GM21576 (cell line): ENCODE data around the gene NKX1-1.
"Not testable (repeated sequence)": the region's sequence is repeated elsewhere in the genome, so short reads cannot be mapped to it uniquely, and the experiment has no call there.

Experiments
- ATAC-seq: cut with Tn5 transposase; IDR thresholded peaks from one replicate; pipeline ENCODE4 v1.9.1; 2021; ENCODE audit warnings: mild to moderate bottlenecking, moderate library complexity; ENCODE audit not compliant: unreplicated experiment

The NKX1-1 gene

GRCh38 chr4:1406394-1406980 is at the start of gene NKX1-1:
Gene NKX1-1 (minus strand): TSS chr4:1406442. CDS start chr4:1406442, 0 bp downstream.
- no peak for ATAC-seq

- no peak for ATAC-seq
Observed at GRCh38 chr4:1453731-1454130, 47.5 kb upstream of the NKX1-1 start.

- ATAC-seq, result no peak
Observed at GRCh38 chr4:1452431-1453051, 46.3 kb upstream of the NKX1-1 start.

DNA sequence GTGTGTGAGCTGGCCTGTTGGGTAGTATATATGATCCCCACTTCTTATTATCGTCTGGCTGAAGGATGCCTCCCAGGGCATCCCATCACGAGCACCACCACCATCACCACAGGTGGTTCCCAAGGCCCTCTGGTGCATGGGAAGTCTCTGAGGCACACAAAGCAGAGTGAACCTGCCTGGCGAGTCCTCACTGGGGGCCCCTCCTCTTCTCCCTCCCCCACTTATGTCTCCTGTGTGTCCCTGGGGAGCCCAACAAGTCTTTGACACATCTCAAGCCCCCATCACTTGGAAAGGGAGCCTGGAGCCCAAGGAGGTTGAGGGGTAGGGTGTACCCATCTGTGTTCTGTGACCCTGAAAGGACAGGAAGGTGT is 45.5 kb upstream of the NKX1-1 start:
- ATAC-seq, result no peak

GRCh38 chr4:1451106-1451751 is 45.0 kb upstream of the NKX1-1 start:
- no peak for ATAC-seq

DNA sequence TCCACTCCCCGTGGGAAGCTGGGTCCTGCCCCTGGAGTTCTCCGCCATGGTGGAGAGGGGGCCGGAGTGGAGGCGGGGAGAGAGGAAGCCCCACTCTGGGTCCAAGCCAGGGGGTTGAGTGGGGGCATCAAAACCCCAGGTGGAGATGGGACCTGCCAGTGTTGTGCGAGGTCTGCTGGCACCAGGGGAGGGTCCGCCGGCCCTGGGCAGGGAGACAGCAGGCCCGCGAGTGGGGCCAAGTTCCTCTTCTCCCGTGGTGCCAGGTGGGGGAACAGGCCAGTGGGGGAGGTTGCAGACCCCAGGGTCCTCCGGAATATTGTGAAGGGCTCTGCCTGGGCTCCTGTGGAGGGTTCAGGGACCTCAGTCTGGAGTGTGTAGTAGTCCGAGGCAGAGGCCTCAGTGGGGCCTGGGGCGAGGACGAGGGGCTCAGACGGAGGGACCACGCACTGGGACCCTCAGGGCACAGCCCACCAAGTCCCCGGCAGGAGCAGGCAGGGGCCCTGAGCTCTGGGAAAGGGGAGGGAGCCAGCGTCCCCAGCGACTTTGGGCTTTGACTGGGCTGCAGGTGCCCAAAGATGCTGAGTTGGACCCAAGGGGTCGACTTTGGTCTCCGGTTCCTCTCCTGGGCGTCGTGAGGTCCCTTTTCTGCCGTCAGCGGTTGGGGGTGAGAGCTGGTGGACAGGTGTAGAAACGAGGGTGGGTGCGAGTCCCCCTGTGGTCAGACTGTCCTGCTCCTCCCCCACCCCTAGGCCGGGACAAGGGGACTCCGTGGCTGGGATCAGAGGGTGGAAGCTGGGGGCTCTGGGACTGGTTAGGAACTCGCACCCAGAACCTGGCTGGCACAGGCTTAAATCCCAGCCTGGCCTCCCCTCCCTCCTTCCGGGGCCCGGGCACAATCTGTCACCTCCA is 43.8 kb upstream of the NKX1-1 start:
- ATAC-seq, result no peak

- ATAC-seq, result no peak
Observed at GRCh38 chr4:1449475-1449832, 43.2 kb upstream of the NKX1-1 start.

GRCh38 chr4:1448589-1449420 is 42.6 kb upstream of the NKX1-1 start:
- ATAC-seq, result no peak

DNA sequence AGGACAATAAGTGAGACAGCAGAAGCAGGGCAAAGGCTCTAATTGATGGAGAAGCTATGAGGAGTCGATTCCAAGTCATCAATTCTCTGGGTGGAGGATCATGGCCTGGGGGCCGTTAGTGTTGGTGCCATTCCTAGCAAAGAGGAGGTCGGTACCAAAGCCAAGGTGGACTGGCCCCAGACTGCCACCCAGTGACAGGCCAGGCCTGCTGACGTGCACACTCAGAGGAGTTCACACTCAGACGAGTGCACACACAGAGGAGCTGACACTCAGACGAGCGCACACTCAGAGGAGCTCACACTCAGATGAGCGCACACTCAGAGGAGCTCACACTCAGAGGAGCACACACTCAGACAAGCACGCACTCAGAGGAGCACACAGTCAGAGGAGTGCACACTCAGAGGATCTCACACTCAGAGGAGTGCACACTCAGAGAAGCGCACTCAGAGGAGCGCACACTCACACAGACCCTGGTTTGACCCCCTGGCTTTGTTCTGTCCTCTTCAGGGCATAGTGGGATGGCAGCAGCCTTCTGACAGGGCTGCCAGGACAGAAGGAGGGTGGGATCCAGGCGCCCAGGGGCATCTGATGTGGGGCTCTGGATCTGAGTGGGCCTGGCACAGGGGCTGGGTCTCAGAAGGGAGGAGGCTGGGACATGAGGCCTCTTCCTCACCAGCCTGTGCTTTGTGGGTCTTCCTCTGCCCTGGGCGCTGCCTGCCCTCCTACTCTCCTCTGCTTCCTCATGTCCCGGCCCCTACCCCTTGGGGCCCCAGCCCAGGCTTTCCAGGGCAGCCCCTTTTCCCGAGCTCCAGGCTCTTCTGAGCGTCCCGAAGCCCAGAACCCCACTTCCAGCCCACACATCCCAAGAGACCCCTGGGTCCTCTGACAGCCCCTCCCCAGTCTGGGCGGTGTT is 41.7 kb upstream of the NKX1-1 start:
- ATAC-seq, result no peak

DNA sequence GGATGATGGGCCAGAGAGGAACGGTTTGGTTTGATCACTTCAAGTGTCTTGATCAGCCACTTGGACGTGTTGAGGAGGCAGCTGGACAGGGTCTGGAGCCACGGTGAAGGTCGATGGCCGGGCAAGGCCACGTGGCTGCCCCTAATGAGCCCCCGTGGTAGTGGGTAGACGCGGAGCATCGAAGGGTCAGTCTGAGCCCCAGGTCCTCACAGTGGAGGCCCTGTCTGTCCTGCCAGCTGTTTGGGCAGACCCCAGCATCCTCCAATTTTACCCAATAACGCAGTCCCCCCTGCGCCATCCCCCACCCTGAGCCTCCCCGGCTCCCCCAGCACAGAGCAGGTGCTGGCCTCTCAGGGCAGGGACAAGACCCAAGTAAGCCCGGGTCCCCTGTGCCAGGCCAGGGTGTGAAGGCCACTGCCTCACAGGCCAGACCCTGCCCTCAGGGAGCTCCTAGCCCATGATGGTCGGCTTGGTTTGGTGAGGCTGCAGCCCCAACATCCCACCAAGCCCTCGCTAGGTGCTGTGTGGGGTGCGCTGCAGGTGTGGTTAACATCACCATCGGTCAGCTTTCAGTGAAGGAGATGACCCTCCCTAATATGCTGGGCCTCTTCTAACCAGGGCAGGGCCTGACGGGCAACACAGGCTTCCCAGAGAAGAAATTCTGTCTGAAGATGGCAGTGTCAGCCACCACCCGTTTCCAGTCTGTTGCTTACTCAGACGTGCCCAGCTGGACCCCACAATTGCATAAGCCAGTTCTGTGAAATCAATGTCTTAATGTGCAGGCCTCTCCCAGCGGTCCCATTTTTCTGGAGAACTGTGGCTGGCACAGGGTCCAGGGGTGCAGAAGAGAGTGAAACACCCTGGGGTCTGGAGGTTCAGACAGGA is 40.5 kb upstream of the NKX1-1 start:
- ATAC-seq, result no peak

DNA sequence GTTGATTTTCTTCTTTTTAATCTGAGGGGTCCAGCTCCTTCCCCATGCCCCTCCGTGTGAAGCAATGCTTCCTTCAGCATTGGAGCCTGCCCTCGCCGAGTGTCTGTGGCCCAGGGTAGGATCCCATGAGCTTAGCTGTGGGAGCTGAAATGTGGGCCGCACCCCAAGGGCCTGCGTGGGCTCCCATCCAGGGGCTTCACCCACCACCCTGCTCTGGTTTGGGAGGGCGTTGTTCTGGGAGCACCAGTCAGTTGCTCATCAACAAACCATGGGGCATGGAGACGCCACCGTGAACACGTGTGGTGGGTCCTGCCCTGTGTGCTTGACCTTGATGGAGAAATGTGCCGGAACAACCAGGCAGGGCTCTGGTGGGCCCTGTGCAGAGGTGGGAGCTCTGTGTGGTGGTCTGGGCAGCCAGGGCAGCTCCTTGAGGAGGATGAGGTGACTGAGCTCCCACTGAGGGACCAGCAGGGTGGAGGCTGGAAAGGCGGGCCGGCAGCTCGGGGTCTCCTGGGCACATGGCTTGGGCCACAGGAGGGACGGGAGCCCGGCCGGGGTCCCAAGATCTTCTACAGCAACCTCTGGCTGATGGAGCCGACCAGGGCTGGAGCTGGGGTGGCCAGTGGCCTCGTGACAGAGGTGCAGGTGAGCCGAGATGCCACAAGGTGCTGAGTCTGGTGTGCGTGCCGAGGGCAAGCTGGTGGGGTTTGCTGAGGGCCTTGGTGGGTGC is 39.6 kb upstream of the NKX1-1 start:
- ATAC-seq, result no peak

- not testable (repeated sequence) for ATAC-seq
Observed at GRCh38 chr4:1443688-1444172, 37.5 kb upstream of the NKX1-1 start.

- ATAC-seq, result no peak
Observed at GRCh38 chr4:1427010-1427409, 20.8 kb upstream of the NKX1-1 start.

GRCh38 chr4:1421657-1422056 is 15.4 kb upstream of the NKX1-1 start:
- no peak for ATAC-seq

GRCh38 chr4:1419708-1420107 is 13.5 kb upstream of the NKX1-1 start:
- ATAC-seq, result no peak

DNA sequence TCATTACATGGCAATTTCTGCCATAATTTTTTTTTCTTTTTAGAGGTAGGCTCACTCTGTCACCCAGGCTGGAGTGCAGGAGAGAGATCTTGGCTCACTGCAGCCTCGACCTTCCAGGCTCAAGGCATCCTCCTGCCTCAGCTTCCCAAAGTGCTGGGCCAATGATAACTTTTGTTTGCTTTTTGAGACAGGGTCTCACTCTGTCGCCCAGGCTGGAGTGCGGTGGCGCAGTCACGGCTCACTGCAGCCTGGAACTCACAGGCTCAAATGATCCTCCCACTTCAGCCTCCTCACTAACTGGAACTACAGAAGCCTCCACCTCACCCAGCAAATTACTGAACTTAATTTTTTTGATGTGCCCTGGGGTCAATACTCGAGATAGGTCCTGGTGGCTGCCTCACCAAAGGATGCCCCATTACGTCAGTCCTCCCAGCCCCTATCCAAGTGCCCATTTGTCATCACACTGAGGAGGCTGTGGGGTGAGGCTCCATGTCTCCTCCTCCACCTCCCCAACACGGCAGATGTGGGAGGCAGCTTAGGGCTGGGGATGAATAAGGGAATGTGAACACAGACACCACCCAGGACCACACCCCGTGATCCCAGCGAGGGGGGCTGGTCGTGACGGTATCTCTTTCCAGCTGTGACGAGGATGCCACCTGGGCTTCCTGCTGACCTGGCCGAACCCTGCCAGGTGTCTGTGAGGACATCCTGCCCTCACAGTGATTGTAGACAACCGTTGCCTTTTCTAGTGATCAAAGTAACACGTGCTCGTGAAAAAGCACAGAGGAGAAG is 12.4 kb upstream of the NKX1-1 start:
- ATAC-seq, result no peak
